ENCODE data around the gene TLNRD1.

DNA sequence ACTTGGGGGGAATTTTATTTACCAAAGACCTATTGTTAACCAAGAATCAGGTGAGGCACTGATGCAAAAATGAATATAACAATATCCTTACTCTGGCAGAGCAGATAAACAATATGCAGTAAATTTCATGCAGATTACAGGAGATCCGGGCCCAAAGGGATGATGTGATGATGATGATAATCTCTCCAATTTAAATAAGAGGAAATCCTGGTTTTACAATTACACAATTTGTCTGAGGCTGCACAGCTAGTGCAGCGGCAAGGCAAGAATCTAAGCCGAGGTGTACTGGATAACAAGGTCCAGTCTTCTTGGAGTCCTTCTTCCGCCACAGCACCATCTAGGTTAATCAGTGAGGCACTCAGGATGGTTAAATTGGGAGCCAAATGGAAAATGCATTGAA, 8.7 kb upstream of the TLNRD1 start:
- TF ChIP-seq GATA2 (IDR thresholded peaks at IDR 0.05; ENCODE audit: low read depth, low read length): no peak
- no peak for TF ChIP-seq GATA3 (IDR thresholded peaks at IDR 0.05; ENCODE audit: low read depth, low read length)

All from SH-SY5Y (cell line).